Fibroblast of lung (primary cell): ENCODE results near the gene MREG. TPM values are rescaled to one million over a fixed set of nuclear protein-coding genes. Genes with fewer than 3 reads are reported as not detected.

Experiments used
- DNase-seq, 2 donors: peaks; one replicate each; pipeline versions ENCODE4 v3.0.0 to v3.0.0-alpha.2; 2010; ENCODE audit warnings: low read depth in 2 of 2
- H2AFZ ChIP-seq: 2 replicates; pipeline ENCODE4 v1.5.1; 2012; ENCODE audit warnings: low read length, control low read depth, inconsistent platforms
- H3K27ac ChIP-seq: 2 replicates; pipeline ENCODE4 v1.5.1; 2011; ENCODE audit warnings: low read length, control low read depth; ENCODE audit not compliant: insufficient read depth
- H3K27me3 ChIP-seq: 2 replicates; pipeline ENCODE4 v1.5.1; 2011; ENCODE audit warnings: mild to moderate bottlenecking, low read length; ENCODE audit not compliant: control insufficient read depth, insufficient read depth
- H3K36me3 ChIP-seq: 2 replicates; pipeline ENCODE4 v1.5.1; 2011; ENCODE audit warnings: low read length; ENCODE audit not compliant: control insufficient read depth, insufficient read depth
- H3K4me1 ChIP-seq: 2 replicates; pipeline ENCODE4 v1.5.1; 2011; ENCODE audit warnings: low read length; ENCODE audit not compliant: control insufficient read depth, insufficient read depth; ENCODE audit errors: extremely low read depth
- H3K4me2 ChIP-seq: 2 replicates; pipeline ENCODE4 v1.5.1; 2011; ENCODE audit warnings: low read length, control low read depth; ENCODE audit not compliant: insufficient read depth; ENCODE audit errors: extremely low read depth
- H3K4me3 ChIP-seq, 4 experiments: fragments of 200-600 bp in 1 of 4; sonication (generic) in 1 of 4; replicated peaks in 1 of 4; 2 replicates each; pipeline ENCODE4 v1.5.1; 2011 to 2016; ENCODE audit warnings: low read length in 4 of 4, low read depth in 3 of 4, mild to moderate bottlenecking in 3 of 4, control low read depth in 2 of 4, inconsistent platforms in 1 of 4, mixed read lengths in 1 of 4; ENCODE audit not compliant: insufficient read depth in 1 of 4; ENCODE audit errors: control extremely low read depth in 1 of 4
- H3K79me2 ChIP-seq: 2 replicates; pipeline ENCODE4 v1.5.1; 2012; ENCODE audit warnings: mild to moderate bottlenecking, low read length, inconsistent platforms; ENCODE audit not compliant: control insufficient read depth, insufficient read depth
- H3K9ac ChIP-seq: 2 replicates; pipeline ENCODE4 v1.5.1; 2011; ENCODE audit warnings: mild to moderate bottlenecking, low read length, control low read depth; ENCODE audit not compliant: insufficient read depth
- H3K9me3 ChIP-seq: 2 replicates; pipeline ENCODE4 v1.5.1; 2012; ENCODE audit warnings: low read depth, low read length; ENCODE audit not compliant: control insufficient read depth, insufficient read depth
- H4K20me1 ChIP-seq: 2 replicates; pipeline ENCODE4 v1.5.1; 2011; ENCODE audit warnings: low read length; ENCODE audit not compliant: control insufficient read depth, insufficient read depth; ENCODE audit errors: extremely low read depth
- CTCF ChIP-seq, 2 donors: IDR thresholded peaks in 1 of 2; conservative IDR thresholded peaks in 1 of 2; 1 replicate in 1 of 2; 2 replicates in 1 of 2; pipeline ENCODE4 v1.5.1; 2011 to 2012; ENCODE audit warnings: low read length in 2 of 2, control low read depth in 1 of 2, inconsistent platforms in 1 of 2, low read depth in 1 of 2, mild to moderate bottlenecking in 1 of 2
- EZH2 ChIP-seq: IDR thresholded peaks from 2 replicates; pipeline ENCODE4 v1.5.1; 2012; ENCODE audit warnings: low read length, control low read depth, mild to moderate bottlenecking; ENCODE audit errors: missing control alignments
- polyA plus RNA-seq, 2 donors: library from polyadenylated mRNA; depleted of rRNA in 1 of 2; stranded (reverse) in 1 of 2; unstranded in 1 of 2; fragments of >200 nt; gene quantifications; 2 replicates each; pipeline ENCODE4 v1.2.1, GENCODE V29; 2011 to 2012; ENCODE audit warnings: missing spikeins in 1 of 2
- total RNA-seq: library from RNA; depleted of rRNA; stranded (reverse); fragments of >200 nt; gene quantifications from 2 replicates; pipeline ENCODE4 v1.2.1, GENCODE V29; 2014

The MREG gene
- total and polyA plus RNA-seq, 2 donors (not counting 1 experiment from before 2014, with no cell fraction given): 2.4 to 3.5 TPM

GRCh38 chr2:215933151-215933550, 80.2 kb downstream of the MREG start:
- H3K4me3 ChIP-seq: no peak overlapping the region
- TF ChIP-seq CTCF (conservative IDR thresholded peaks at IDR 0.05 in 1 of 2, IDR thresholded peaks at IDR 0.05 in 1 of 2; ENCODE audit: low read depth in 1 of 2, low read length in 2 of 2) (no peak), EZH2 (no peak)
- H2AFZ ChIP-seq: no peak overlapping the region
- H3K9ac ChIP-seq: no peak overlapping the region
- H3K79me2 ChIP-seq: no peaks in the 10 kb centered on the region
- H3K9me3 ChIP-seq: no peaks in the 10 kb centered on the region
- no peaks in the 10 kb centered on the region for H3K27me3 ChIP-seq
- H3K4me1 ChIP-seq: peaks cover 10% of the 10 kb centered on the region
- no peak overlapping the region for H3K27ac ChIP-seq
- H3K36me3 ChIP-seq: no peaks in the 10 kb centered on the region
- H4K20me1 ChIP-seq: no peaks in the 10 kb centered on the region
- DNase-seq: no peak
- no peak overlapping the region for H3K4me2 ChIP-seq

GRCh38 chr2:215931256-215931903, 82.0 kb downstream of the MREG start:
- Histone ChIP-seq H3K79me2 (no peaks in the 10 kb centered on the region), H3K9me3 (no peaks in the 10 kb centered on the region), H3K9ac (no peak overlapping the region), H4K20me1 (no peaks in the 10 kb centered on the region), H3K4me1 (peaks cover 10% of the 10 kb centered on the region), H3K36me3 (no peaks in the 10 kb centered on the region), H3K4me3 (no peak overlapping the region), H2AFZ (no peak overlapping the region), H3K27me3 (no peaks in the 10 kb centered on the region), H3K27ac (no peak overlapping the region), H3K4me2 (no peak overlapping the region)
- TF ChIP-seq EZH2 (no peak), CTCF (conservative IDR thresholded peaks at IDR 0.05 in 1 of 2, IDR thresholded peaks at IDR 0.05 in 1 of 2; ENCODE audit: low read depth in 1 of 2, low read length in 2 of 2) (peak; percentile 97 to 98)
- DNase-seq: peak; percentile 68 to 87

DNA sequence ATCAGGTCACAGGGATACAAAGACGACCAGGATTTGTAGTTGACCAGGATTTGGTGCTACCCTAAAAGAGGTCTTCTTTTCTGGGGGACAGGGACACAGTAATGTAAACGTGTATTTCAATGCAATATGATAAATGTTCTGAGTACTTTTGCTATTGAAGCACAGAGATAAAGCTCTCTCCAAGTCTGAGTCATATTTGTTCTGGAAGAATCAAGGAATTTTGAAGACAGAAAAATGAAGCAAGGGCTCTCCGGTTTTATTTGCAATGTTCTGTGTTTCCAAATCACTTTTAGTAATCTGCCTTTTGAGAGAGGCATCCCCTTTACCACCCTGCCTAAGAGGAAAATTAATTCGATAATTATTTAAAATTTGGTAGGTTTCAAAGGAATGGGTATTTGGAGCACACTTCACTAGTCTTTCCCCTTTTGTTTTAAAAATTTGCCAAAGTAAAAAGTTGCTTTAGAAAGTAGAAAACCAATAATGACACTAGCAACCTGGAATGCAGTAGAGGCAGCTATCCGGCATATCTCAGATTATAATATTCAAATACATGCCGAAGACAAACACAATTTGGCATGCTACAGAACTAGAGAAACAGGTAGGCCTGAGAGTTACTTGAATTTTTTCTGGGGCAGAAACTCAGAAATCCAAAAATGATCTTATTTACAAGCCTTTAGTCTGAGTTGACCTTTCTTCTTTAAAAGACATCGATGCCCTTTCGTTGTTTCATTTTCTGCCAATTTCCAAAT, 82.7 kb downstream of the MREG start:
- no peak overlapping the region for H3K27ac ChIP-seq
- no peak overlapping the region for H2AFZ ChIP-seq
- H3K27me3 ChIP-seq: no peaks in the 10 kb centered on the region
- peak; percentile 48 to 67 for DNase-seq
- H3K4me3 ChIP-seq: no peak overlapping the region
- H3K4me2 ChIP-seq: no peak overlapping the region
- H3K9me3 ChIP-seq: no peaks in the 10 kb centered on the region
- no peaks in the 10 kb centered on the region for H3K79me2 ChIP-seq
- TF ChIP-seq EZH2 (no peak), CTCF (conservative IDR thresholded peaks at IDR 0.05 in 1 of 2, IDR thresholded peaks at IDR 0.05 in 1 of 2; ENCODE audit: low read depth in 1 of 2, low read length in 2 of 2) (no peak)
- peaks cover 10% of the 10 kb centered on the region for H3K4me1 ChIP-seq
- no peaks in the 10 kb centered on the region for H4K20me1 ChIP-seq
- no peaks in the 10 kb centered on the region for H3K36me3 ChIP-seq
- no peak overlapping the region for H3K9ac ChIP-seq
